Osteoblast (primary cell): ENCODE results near the gene SLC24A3. TPM values are rescaled to one million over a fixed set of nuclear protein-coding genes. Genes with fewer than 3 reads are reported as not detected.

ENCODE experiments used
- DNase-seq: peaks from one replicate; pipeline ENCODE4 v3.0.0; 2011; ENCODE audit warnings: low spot score, mixed read lengths; ENCODE audit not compliant: insufficient read length; ENCODE audit errors: missing footprints
- H2AFZ ChIP-seq: 2 replicates; pipeline ENCODE4 v1.6.0; 2011; ENCODE audit warnings: mild to moderate bottlenecking, low read length
- H3K27ac ChIP-seq: 2 replicates; pipeline ENCODE4 v1.5.1; 2011; ENCODE audit warnings: mild to moderate bottlenecking, low read depth, low read length, moderate library complexity
- H3K27me3 ChIP-seq: 2 replicates; pipeline ENCODE4 v1.6.0; 2012; ENCODE audit warnings: mild to moderate bottlenecking, control low read depth, inconsistent platforms, low read length, moderate library complexity; ENCODE audit not compliant: insufficient read depth
- H3K36me3 ChIP-seq: 2 replicates; pipeline ENCODE4 v1.5.1; 2011; ENCODE audit warnings: mild to moderate bottlenecking, low read length, control low read depth, moderate library complexity; ENCODE audit not compliant: insufficient read depth
- H3K4me1 ChIP-seq: 2 replicates; pipeline ENCODE4 v1.5.1; 2011; ENCODE audit warnings: mild to moderate bottlenecking, low read length, control low read depth, moderate library complexity; ENCODE audit not compliant: insufficient read depth
- H3K4me2 ChIP-seq: 2 replicates; pipeline ENCODE4 v1.6.0; 2011; ENCODE audit warnings: mild to moderate bottlenecking, low read length; ENCODE audit not compliant: insufficient read depth
- H3K4me3 ChIP-seq: fragments of 200-600 bp; sonication (generic); 3 replicates; pipeline ENCODE4 v1.5.1; 2012; ENCODE audit warnings: mild to moderate bottlenecking, low read length, inconsistent platforms; ENCODE audit not compliant: insufficient read depth
- H3K79me2 ChIP-seq: 2 replicates; pipeline ENCODE4 v1.6.0; 2012; ENCODE audit warnings: mild to moderate bottlenecking, low read length, control low read depth, inconsistent platforms; ENCODE audit not compliant: insufficient read depth
- H3K9me3 ChIP-seq: 2 replicates; pipeline ENCODE4 v1.5.1; 2011; ENCODE audit warnings: low read depth, low read length, control low read depth
- H4K20me1 ChIP-seq: 2 replicates; pipeline ENCODE4 v1.6.0; 2012; ENCODE audit warnings: mild to moderate bottlenecking, low read length, control low read depth; ENCODE audit not compliant: insufficient read depth
- total RNA-seq: library from RNA; depleted of rRNA; stranded (reverse); fragments of >200 nt; gene quantifications from 2 replicates; pipeline ENCODE4 v1.2.3, GENCODE V29; 2012
- TF ChIP-seq, protein P1 (sequence below): IDR thresholded peaks from 2 replicates; pipeline ENCODE4 v1.5.1; 2011; ENCODE audit warnings: mild to moderate bottlenecking, low read depth, low read length, moderate library complexity; ENCODE audit errors: extremely low read depth

SLC24A3 gene
- total RNA-seq, 1 donor: 1.1 TPM

DNA sequence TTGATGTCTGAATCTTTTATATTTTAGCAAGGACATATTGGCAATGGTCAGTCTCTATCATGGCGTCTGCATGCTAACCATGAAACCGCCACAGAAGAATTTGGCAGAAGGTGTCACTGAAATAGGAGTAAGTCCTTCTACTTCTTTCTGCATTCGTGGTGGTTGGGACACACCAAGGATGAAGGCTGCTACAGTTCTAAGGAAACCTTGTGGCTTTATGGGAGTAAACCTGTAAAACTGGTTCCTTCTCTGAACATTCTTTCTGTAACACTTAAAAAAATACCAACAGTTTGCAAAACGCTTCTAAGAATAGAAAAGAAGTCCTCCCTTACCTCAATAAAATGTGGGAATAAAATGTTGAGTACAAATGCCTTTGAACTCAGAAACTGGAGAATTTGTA, 195.3 kb downstream of the SLC24A3 start:
- TF ChIP-seq, protein P1, sequence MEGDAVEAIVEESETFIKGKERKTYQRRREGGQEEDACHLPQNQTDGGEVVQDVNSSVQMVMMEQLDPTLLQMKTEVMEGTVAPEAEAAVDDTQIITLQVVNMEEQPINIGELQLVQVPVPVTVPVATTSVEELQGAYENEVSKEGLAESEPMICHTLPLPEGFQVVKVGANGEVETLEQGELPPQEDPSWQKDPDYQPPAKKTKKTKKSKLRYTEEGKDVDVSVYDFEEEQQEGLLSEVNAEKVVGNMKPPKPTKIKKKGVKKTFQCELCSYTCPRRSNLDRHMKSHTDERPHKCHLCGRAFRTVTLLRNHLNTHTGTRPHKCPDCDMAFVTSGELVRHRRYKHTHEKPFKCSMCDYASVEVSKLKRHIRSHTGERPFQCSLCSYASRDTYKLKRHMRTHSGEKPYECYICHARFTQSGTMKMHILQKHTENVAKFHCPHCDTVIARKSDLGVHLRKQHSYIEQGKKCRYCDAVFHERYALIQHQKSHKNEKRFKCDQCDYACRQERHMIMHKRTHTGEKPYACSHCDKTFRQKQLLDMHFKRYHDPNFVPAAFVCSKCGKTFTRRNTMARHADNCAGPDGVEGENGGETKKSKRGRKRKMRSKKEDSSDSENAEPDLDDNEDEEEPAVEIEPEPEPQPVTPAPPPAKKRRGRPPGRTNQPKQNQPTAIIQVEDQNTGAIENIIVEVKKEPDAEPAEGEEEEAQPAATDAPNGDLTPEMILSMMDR: no peak
- no peaks in the 10 kb centered on the region for H4K20me1 ChIP-seq
- no peaks in the 10 kb centered on the region for H3K9me3 ChIP-seq
- H3K4me3 ChIP-seq: no peak overlapping the region
- H2AFZ ChIP-seq: no peak overlapping the region
- DNase-seq: no peak
- no peaks in the 10 kb centered on the region for H3K4me1 ChIP-seq
- H3K4me2 ChIP-seq: no peak overlapping the region
- no peaks in the 10 kb centered on the region for H3K36me3 ChIP-seq
- no peaks in the 10 kb centered on the region for H3K79me2 ChIP-seq
- H3K27me3 ChIP-seq: no peaks in the 10 kb centered on the region
- no peak overlapping the region for H3K27ac ChIP-seq

DNA sequence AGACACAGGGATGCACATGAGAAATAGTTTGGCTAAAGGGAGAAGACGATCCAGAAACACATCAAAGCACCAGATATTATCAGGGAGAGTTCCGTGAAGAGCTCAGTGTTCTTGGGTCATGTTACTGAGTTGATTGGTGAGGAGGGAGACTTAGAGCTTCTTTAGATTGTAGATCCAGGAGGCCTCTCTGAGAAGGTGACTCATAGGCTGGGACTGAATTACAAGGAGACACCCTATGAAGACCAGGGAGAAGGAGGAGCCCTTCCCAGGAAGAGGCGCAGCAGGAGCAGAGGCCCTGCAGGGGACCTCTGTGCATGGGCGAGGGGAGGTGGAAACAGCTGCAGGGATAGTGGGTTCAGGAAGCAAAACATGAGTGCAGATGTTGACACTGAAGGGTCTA, 196.5 kb downstream of the SLC24A3 start:
- Histone ChIP-seq H3K27ac (no peak overlapping the region), H3K9me3 (no peaks in the 10 kb centered on the region), H3K36me3 (no peaks in the 10 kb centered on the region), H3K27me3 (no peaks in the 10 kb centered on the region), H3K79me2 (no peaks in the 10 kb centered on the region), H4K20me1 (no peaks in the 10 kb centered on the region), H3K4me3 (no peak overlapping the region), H2AFZ (no peak overlapping the region), H3K4me1 (no peaks in the 10 kb centered on the region), H3K4me2 (no peak overlapping the region)
- TF ChIP-seq, protein P1: no peak
- DNase-seq: no peak

DNA sequence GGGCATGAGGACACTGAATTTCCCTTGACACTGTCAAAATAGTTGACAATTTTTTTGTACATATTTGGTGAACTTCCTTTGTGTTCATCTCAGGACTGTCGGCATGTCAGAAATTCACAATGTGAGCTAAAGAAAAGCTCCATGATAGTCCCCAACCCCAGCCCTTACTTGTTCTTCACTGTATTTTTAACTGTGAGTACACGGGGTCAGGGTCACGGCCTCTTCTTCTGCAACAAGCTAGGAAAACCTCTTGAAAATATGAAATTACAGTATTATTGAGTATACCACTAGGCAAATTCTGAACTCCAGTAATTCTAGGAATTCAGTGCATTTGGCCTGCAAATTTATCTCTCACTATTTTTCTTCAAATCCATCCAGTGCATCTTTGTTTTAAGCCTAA, 199.4 kb downstream of the SLC24A3 start:
- Histone ChIP-seq H3K9me3 (no peaks in the 10 kb centered on the region), H3K36me3 (no peaks in the 10 kb centered on the region), H3K4me2 (no peak overlapping the region), H2AFZ (no peak overlapping the region), H3K4me1 (no peaks in the 10 kb centered on the region), H3K27ac (no peak overlapping the region), H3K4me3 (no peak overlapping the region), H3K27me3 (no peaks in the 10 kb centered on the region), H3K79me2 (no peaks in the 10 kb centered on the region), H4K20me1 (no peaks in the 10 kb centered on the region)
- DNase-seq: no peak
- TF ChIP-seq, protein P1: no peak

DNA sequence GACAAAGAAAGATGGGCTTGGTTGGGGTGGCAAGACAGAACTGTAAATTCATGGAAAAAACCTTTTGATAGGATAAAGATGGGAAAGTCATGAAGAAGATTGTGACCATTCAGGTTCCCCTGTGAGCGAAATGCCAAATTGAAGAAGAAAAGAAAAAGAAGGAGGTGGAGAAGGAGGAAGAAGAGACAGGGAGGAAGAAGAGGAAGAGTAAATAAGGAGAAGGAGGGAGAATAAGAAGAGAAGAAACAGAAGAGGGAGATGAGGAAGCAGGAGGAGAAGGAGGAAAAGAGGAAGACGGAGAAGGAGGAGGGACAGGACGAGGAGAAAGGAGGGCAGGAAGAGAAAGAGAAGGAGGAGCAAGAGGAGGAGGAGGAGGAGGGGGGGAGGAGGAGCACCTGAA, 199.8 kb downstream of the SLC24A3 start:
- H4K20me1 ChIP-seq: no peaks in the 10 kb centered on the region
- H3K27ac ChIP-seq: no peak overlapping the region
- H3K27me3 ChIP-seq: no peaks in the 10 kb centered on the region
- TF ChIP-seq, protein P1: no peak
- no peaks in the 10 kb centered on the region for H3K79me2 ChIP-seq
- H3K4me1 ChIP-seq: no peaks in the 10 kb centered on the region
- H3K4me3 ChIP-seq: no peak overlapping the region
- no peaks in the 10 kb centered on the region for H3K36me3 ChIP-seq
- DNase-seq: no peak
- no peak overlapping the region for H3K4me2 ChIP-seq
- no peaks in the 10 kb centered on the region for H3K9me3 ChIP-seq
- no peak overlapping the region for H2AFZ ChIP-seq
